GM18507 (cell line): ENCODE data around the gene CROCC2.

Source experiments
- DNase-seq: peaks from one replicate; pipeline ENCODE4 v3.0.0; 2011; ENCODE audit warnings: low read depth; ENCODE audit not compliant: insufficient read length; ENCODE audit errors: extremely low spot score
- FAIRE-seq: peaks from 2 replicates; lab custom pipeline; 2011; peaks lifted over from hg19 to GRCh38; lab: Jason Lieb, UNC

The CROCC2 gene

DNA sequence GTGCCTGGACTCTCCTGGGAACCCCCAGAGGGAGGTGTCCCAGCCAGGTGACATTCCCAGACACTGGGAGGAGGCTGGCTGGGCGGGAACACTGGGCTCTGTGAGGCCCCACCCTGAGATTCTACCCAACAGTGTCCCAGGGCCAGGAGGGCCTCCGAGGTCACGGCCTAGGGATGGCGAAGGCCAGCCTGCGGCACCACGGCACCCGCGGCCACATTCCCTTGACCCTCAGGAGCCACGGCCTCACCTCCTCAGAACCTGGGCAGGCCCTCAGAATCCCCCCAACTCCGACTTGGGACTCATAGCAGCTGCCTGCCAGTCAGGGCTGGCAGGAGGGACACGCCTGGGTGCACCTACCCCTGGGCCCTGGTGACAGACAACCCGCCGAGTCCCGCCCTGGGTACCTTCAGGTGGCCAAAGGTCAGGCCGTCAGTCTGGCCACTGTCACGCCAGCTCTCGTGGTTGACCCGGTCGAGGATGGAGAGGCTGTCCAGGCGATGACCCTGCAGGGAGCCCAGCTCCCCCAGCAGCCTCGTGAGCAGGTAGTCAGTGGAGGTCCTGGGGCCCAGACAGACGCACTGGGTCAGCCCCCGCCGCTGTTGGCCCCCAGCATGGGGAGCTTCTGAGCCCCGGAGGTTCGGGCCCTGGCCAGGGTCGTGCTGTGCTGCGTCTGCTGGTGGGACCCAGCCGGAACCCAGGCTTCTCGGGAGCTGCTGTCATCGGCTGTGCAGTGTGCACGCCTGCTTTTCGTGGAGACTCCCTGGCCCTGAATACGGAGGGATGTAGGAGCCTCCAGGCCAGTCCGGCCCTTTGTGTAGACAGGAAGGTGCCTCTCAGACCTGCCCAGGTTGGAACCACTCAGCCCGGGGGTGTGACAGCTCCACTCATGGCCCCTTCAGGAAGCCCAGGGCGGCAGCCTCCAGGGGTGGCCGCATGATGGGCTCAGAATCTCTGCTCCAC is 16.3 kb upstream of the CROCC2 start:
- DNase-seq (no peak), FAIRE-seq (no peak)

DNA sequence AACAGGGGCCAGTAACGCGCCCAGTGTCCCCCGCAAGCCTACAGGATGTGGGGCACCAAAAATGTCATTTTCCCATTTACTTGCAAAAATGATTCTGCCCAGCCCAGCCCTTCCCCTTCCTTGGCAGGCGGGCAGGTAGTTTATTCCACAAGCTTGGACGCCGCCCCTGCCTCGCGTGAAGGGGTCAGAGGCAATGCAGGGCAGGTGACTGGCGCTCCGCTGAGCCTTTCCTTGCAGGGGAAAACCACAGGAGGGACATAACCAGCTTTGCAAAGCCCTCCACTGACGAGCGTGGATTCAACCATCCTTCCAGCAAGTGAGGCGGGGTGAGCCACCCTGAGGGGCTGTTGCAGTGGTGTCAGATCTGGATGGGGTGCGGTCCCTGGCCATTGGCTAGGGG is 15.4 kb upstream of the CROCC2 start:
- no peak for DNase-seq
- FAIRE-seq = no peak

- no peak for DNase-seq
- FAIRE-seq = no peak
Observed at GRCh38 chr2:240891492-240892340, 14.4 kb upstream of the CROCC2 start.

- no peak for FAIRE-seq
Observed at GRCh38 chr2:240892356-240892755, 13.8 kb upstream of the CROCC2 start.

GRCh38 chr2:240892925-240893324 is 13.2 kb upstream of the CROCC2 start:
- no peak for FAIRE-seq
- no peak for DNase-seq

More at GRCh38 chr2:240892356-240892755, 13.8 kb upstream of the CROCC2 start:
- DNase-seq = no peak

GRCh38 chr2:240893363-240893844 is 12.7 kb upstream of the CROCC2 start:
- FAIRE-seq (no peak), DNase-seq (no peak)

DNA sequence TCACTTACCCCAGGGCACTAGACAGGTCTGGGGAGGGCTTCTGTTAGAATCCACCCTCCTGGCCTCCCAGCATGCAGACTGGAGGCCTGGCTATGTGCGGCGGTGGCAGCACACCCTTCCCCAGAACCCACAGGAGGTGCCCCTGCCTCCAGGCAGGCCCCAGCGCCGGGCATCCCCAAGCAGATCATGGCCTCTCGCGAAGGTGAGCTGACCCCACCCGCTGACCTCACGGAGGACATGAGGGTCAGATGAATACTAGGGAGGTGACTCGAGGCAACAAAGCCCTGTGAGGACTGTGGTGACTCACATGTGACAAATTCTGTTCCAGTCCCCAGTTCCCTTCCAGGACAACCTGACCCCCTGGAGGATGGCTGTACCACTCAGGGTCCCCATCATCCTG is 12.1 kb upstream of the CROCC2 start:
- no peak for FAIRE-seq
- no peak for DNase-seq

DNA sequence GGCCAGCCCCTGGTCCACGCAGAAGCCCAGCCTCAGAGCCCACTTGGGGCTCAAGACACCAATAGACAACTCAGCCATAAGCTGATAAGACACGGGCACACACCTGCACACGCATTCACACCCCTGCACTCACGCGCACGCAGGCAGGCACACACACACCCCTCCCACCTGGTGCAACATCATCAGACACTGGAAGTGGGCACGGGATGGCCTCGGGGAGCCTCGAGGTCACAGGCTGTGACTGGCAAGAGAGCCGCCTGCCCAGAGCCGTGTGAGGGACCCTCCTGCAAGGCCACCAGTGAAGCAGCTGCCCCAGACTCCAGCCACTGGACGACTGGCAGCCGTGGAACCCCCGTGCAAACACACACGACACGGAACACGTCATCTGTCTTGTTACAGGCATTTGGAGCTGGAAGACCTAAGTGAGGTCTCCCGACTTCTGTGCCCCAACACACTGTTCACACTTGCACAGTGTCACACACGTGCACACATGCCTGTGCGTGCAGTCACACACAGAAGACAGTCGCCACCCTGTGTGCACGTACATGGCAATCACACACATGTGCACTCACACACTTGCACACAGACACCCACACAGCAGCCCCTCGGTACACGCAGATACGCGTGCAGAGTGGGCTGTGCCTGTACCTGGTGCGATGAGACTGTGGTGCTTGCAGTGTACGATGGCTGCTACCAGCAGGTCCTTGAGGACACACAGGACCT is 11.1 kb upstream of the CROCC2 start:
- FAIRE-seq (no peak), DNase-seq (no peak)

DNA sequence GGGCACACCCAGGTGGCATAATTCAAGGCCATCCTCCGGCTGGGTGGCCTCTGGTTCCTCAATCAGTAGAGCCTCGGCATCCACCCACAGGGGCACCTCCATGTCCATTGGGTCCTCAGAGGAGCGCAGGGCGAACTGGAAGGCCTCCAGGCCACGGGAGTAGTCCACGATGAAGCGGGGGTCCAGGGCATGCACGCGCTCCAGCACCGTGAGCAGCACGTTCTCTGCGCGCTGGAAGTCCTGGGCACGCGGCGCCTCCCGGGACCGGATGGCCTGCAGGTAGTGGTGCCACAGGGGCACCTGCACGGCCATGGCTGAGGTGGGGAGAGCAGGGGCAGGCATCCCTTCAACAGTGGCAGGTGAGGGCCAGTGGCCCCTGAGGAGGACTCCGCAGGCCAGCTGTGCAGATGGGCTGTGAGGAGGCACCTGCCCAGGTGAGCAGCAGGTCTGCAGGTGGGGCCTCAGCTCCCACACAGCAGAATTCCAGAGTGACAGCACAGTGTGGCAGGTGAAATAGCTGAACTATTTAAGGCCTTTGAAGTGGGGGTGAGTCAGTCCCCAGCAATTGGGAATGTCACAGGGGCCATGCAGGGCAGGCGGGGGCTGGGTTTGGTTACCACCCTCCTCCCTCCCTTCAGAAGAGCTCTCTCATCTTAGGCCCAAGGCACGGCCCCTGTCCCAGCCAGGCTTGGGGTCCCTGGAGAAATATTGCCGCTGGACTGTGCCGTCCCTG is 10.3 kb upstream of the CROCC2 start, which contains the start of gene MAB21L4:
Gene MAB21L4, minus strand, starts transcription at position 501 of the 733 bp plus-strand sequence. Its CDS starts 159 bp downstream, at position 342.
- FAIRE-seq (no peak), DNase-seq (no peak)

- FAIRE-seq = no peak
- DNase-seq = no peak
Observed at GRCh38 chr2:240896394-240896793, 9.7 kb upstream of the CROCC2 start.

GRCh38 chr2:240896871-240897692 is 9.1 kb upstream of the CROCC2 start:
- DNase-seq (no peak), FAIRE-seq (no peak)

- DNase-seq = no peak
- FAIRE-seq = no peak
Observed at GRCh38 chr2:240898108-240898730, 7.9 kb upstream of the CROCC2 start.

DNA sequence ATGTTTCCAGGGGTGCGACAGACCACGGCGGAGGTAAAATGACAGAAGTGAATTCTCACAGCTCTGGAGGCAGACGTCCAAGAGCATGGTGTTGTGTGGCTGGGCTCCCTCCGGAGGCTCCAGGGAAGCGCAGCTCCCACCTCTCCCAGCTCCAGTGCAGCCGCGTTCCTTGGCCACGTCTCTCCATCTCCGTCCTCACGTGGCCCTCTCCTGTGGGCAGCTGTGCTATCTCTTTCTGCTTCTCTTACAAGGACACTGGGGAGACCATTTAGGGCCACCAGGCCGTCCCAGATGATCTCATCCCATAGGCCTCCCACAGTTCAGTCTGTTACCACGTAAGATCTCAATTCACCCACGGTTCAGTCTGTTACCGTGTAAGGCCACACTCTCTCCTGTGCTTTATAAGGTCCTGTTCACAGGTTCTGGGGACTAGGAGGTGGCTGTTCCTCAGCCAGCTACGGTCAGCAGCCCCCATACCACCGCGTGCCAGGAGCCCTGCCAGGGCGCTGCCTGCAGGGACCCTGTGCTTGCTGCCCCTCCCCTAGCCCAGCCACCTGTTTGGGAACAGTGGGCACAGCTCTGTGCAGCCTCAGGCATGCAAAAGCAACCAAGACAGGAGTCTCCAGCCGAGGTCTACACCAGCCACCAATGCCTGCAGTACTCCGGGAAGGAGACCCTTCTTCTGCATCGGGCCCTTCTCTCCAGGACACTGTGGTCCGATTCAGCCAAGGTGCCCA is 7.2 kb upstream of the CROCC2 start:
- FAIRE-seq (no peak), DNase-seq (no peak)

DNA sequence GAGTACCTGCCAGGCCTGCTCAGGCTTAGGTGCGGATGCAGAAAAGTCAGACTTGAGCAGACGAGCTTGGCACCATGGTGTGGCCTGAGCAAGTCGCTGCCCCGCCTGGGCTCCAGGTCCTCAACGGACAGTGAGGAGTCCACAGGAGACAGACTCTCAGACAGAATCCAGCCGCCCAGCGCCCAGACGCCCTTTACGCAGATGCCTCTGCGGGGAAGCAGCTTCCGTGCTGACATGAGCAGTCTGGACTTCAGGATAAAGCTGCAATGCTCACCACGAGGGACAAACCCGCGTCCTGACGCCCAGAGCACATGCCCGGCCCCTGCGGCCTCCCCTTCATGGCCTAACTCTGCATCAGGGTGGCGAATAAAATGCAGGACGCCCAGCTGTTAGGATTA is 6.7 kb upstream of the CROCC2 start:
- DNase-seq (no peak), FAIRE-seq (no peak)

- DNase-seq (no peak), FAIRE-seq (no peak)
Observed at GRCh38 chr2:240900141-240900860, 5.8 kb upstream of the CROCC2 start.

DNA sequence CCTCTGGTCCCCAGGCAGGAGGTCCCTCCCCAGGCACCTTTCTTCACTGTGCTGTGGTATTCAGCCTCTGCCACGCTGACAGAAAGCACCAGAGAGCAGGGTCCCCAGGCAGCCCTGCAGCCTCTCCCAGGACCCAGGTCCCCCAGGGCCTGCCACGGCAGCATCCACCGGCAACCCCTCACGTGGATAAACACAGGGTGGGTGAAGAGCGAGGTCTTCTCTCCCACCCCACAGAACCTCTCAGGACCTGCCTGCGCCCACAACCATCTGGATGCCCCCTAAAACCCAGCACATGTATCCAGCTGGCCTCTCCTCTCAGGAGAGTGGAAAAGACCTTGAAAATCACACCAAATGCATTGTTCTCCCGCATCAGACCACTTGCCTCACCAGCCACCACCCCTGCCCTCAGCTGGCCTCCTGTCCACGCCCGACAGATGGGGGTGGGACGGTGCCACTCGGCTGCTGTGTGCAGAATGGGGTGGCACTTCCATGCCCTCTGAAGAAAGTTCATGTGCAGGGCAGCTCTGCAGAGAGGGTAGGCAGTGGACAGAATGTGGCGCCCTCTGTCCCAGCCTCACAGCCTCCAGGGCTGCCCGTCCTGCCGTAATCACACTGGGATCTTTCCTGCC is 4.0 kb upstream of the CROCC2 start:
- DNase-seq (no peak), FAIRE-seq (no peak)
